ENCODE data around the gene KPNA5. TPM values are rescaled to one million over a fixed set of nuclear protein-coding genes. Genes with fewer than 3 reads are reported as not detected.

The KPNA5 gene
- total and polyA plus RNA-seq, 2 of the 13 experiments (the other 11 are each of a cell fraction or from before 2014, with no cell fraction given): 5.3 to 13.0 TPM

DNA sequence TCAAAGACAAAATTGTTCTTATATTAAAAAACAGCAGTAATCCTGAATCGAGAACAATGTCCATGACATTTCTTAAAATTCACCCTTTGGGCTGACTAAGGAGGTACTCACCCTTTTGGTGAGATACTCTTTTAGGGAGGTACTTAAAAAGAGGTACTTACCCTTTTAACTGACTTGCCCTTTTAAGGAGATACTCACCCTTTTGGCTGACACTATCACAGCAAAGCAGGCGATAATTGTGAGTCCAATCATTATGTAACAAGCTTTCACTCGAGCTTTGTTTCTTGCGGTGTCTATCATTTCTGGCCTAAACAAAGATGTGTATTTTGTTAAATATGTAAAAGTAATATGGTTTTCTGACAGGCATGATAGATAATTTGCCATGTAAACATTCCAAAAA lies 80.8 kb downstream of the KPNA5 start (continued):
- TF ChIP-seq, protein P1, sequence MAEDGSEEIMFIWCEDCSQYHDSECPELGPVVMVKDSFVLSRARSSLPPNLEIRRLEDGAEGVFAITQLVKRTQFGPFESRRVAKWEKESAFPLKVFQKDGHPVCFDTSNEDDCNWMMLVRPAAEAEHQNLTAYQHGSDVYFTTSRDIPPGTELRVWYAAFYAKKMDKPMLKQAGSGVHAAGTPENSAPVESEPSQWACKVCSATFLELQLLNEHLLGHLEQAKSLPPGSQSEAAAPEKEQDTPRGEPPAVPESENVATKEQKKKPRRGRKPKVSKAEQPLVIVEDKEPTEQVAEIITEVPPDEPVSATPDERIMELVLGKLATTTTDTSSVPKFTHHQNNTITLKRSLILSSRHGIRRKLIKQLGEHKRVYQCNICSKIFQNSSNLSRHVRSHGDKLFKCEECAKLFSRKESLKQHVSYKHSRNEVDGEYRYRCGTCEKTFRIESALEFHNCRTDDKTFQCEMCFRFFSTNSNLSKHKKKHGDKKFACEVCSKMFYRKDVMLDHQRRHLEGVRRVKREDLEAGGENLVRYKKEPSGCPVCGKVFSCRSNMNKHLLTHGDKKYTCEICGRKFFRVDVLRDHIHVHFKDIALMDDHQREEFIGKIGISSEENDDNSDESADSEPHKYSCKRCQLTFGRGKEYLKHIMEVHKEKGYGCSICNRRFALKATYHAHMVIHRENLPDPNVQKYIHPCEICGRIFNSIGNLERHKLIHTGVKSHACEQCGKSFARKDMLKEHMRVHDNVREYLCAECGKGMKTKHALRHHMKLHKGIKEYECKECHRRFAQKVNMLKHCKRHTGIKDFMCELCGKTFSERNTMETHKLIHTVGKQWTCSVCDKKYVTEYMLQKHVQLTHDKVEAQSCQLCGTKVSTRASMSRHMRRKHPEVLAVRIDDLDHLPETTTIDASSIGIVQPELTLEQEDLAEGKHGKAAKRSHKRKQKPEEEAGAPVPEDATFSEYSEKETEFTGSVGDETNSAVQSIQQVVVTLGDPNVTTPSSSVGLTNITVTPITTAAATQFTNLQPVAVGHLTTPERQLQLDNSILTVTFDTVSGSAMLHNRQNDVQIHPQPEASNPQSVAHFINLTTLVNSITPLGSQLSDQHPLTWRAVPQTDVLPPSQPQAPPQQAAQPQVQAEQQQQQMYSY (CRISPR knock-in tag; IDR thresholded peaks at IDR 0.05): no peak
- TF ChIP-seq ZNF383 (CRISPR knock-in tag; IDR thresholded peaks at IDR 0.05; ENCODE audit: borderline replicate concordance): no peak
- no peak for TF ChIP-seq ZNF850 (CRISPR knock-in tag; conservative IDR thresholded peaks at IDR 0.05)
- TF ChIP-seq ERF (CRISPR knock-in tag; IDR thresholded peaks at IDR 0.05): no peak
- no peak for TF ChIP-seq WIZ (CRISPR knock-in tag; IDR thresholded peaks at IDR 0.05)

DNA sequence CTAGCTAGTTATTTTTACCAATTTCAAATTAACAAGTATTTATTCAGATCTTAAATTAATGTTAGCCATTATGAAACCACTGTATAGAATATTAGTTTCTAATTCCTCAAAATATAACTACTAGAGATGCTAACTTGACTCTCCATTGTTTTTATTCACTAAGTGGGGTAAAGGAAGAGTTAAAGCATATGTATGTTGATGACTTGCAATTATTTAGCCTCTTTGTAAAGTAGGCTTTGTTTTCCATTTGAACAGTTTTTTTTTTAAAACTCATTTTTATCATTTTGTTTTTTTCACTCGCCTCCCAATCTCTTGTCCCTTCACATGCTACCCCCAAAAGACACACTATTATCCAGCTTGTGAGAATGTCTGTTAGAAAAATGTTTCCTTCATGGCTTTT lies 81.2 kb downstream of the KPNA5 start:
- FAIRE-seq (no peak), DNase-seq (ENCODE audit: low spot score) (no peak), ATAC-seq (no peak)
- intact Hi-C loops (cut with micrococcal nuclease; ENCODE audit: unreplicated experiment) (no loop called here), in situ Hi-C loops (cut with HindIII; ENCODE audit: extremely low pct_ligation_motif_present, low pct_unique_long_range_greater_than_20kb) (no loop called here)
- H4K20me1 ChIP-seq (ENCODE audit: insufficient read depth, low read length): no peaks in the 10 kb centered on the region
- TF ChIP-seq, protein P2, sequence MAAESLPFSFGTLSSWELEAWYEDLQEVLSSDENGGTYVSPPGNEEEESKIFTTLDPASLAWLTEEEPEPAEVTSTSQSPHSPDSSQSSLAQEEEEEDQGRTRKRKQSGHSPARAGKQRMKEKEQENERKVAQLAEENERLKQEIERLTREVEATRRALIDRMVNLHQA (CRISPR knock-in tag; IDR thresholded peaks at IDR 0.05): no peak
- peak; percentile 20; the same call in 1 of the 2 replicates for TF ChIP-seq NFE2L2 (IDR thresholded peaks at IDR 0.05; ENCODE audit: low read length)
- H3K36me3 ChIP-seq (replicated peaks in 1 of 2; ENCODE audit: control insufficient read depth in 1 of 2, insufficient read depth in 2 of 2, low read length in 2 of 2): no peaks in the 10 kb centered on the region
- no peak overlapping the region for H3K4me2 ChIP-seq (ENCODE audit: low read depth, low read length)
- POLR2A ChIA-PET: no interaction called here
- no peak overlapping the region for H3K9ac ChIP-seq (ENCODE audit: insufficient read depth, low read depth, low read length)
- WGBS (ENCODE audit: low lambda C conversion rate): 0% methylated on average over 1 of the region's 1 CpG
- H3K9me3 ChIP-seq (ENCODE audit: low read length): no peaks in the 10 kb centered on the region
- H3K4me1 ChIP-seq (ENCODE audit: insufficient read depth, low read length): peaks cover 15% of the 10 kb centered on the region; the same call in 1 of the 2 replicates
- CTCF ChIA-PET (ENCODE audit: low intra/inter-chr PET ratio, low total read pairs): no interaction called here
- H3K4me3 ChIP-seq (replicated peaks in 1 of 3; ENCODE audit: insufficient read depth in 1 of 3, low read depth in 2 of 3, low read length in 3 of 3): no peak overlapping the region
- H3K27me3 ChIP-seq (ENCODE audit: control insufficient read depth in 1 of 2, insufficient read depth in 2 of 2, low read length in 2 of 2): peaks cover 0 to 33% of the 10 kb centered on the region in 2 experiments; a peak in 4 of 5 replicates
- H2AFZ ChIP-seq (ENCODE audit: low read length): no peak overlapping the region
- BruUV-seq (replicated peaks): no TSS peak
- no peak overlapping the region for H3K27ac ChIP-seq (ENCODE audit: extremely low read length, insufficient read depth, low read length)
- no peaks in the 10 kb centered on the region for H3K79me2 ChIP-seq (ENCODE audit: insufficient read depth, low read length)
